HepG2 (cell line): ENCODE data around the gene HADHA. TPM values are rescaled to one million over a fixed set of nuclear protein-coding genes. Genes with fewer than 3 reads are reported as not detected.

Experiments used
- ATAC-seq: fragments of 200-7000 bp; cut with Tn5 transposase; 3 replicates; pipeline ENCODE4 v1.9.1; 2020; ENCODE audit warnings: mild to moderate bottlenecking, moderate library complexity
- BruUV-seq: library from RNA; stranded (reverse); fragments of 400-500 nt; replicated peaks from 2 replicates; lab custom pipeline; 2021; lab: Mats Ljungman, UMichigan
- CTCF ChIA-PET: fragments of 300-600 bp; formaldehyde crosslinking; extraction: SDS; loops from one replicate; lab custom pipeline; 2021; ENCODE audit warnings: low total read pairs, inconsistent platforms, low intra/inter-chr PET ratio; lab: Yijun Ruan, JAX
- POLR2A ChIA-PET: fragments of 350-600 bp; sonication (Branson Sonifier 250); formaldehyde crosslinking; loops from one replicate; lab custom pipeline; 2020; ENCODE audit warnings: antibody characterized with exemption, inconsistent platforms; lab: Yijun Ruan, JAX
- DNase-seq: peaks from one replicate; pipeline ENCODE4 v3.0.0-alpha.2; 2015; ENCODE audit warnings: low spot score
- FAIRE-seq: peaks from 3 replicates; lab custom pipeline; 2011; peaks lifted over from hg19 to GRCh38; lab: Jason Lieb, UNC
- H2AFZ ChIP-seq: one replicate; pipeline ENCODE4 v1.6.1; 2011; ENCODE audit warnings: low read length, inconsistent platforms
- H3K27ac ChIP-seq: fragments of 300-600 bp; 3 replicates; pipeline ENCODE4 v1.8.0; 2011; ENCODE audit warnings: mixed run types, mild to moderate bottlenecking, mixed read lengths, low read length, inconsistent platforms; ENCODE audit not compliant: insufficient read depth; ENCODE audit errors: extremely low read length
- H3K27me3 ChIP-seq, 2 experiments: fragments of 200-600 bp in 1 of 2; 2 replicates in 1 of 2; 3 replicates in 1 of 2; pipeline versions ENCODE4 v1.6.0 to v1.8.0; 2011; ENCODE audit warnings: low read length in 2 of 2, mild to moderate bottlenecking in 2 of 2, moderate library complexity in 2 of 2, inconsistent platforms in 1 of 2; ENCODE audit not compliant: insufficient read depth in 2 of 2, control insufficient read depth in 1 of 2
- H3K36me3 ChIP-seq, 2 experiments: fragments of 200-600 bp in 1 of 2; replicated peaks in 1 of 2; 2 replicates in 1 of 2; 3 replicates in 1 of 2; pipeline versions ENCODE4 v1.5.1 to v1.8.0; 2011; ENCODE audit warnings: low read length in 2 of 2, inconsistent platforms in 1 of 2; ENCODE audit not compliant: insufficient read depth in 2 of 2, control insufficient read depth in 1 of 2
- H3K4me1 ChIP-seq: 2 replicates; pipeline ENCODE4 v1.5.1; 2012; ENCODE audit warnings: low read length, inconsistent platforms; ENCODE audit not compliant: insufficient read depth
- H3K4me2 ChIP-seq: 2 replicates; pipeline ENCODE4 v1.6.0; 2011; ENCODE audit warnings: low read depth, low read length, inconsistent platforms
- H3K4me3 ChIP-seq, 3 experiments: fragments of 200-600 bp in 1 of 3; sonication (generic), shearing (Covaris generic) in 1 of 3; replicated peaks in 1 of 3; 2 replicates each; pipeline ENCODE4 v1.5.1; 2011 to 2016; ENCODE audit warnings: low read length in 3 of 3, inconsistent platforms in 2 of 3, low read depth in 2 of 3, mild to moderate bottlenecking in 2 of 3, control low read depth in 1 of 3, mixed read lengths in 1 of 3; ENCODE audit not compliant: insufficient read depth in 1 of 3
- H3K79me2 ChIP-seq: one replicate; pipeline ENCODE4 v1.6.1; 2011; ENCODE audit warnings: low read length, inconsistent platforms; ENCODE audit not compliant: insufficient read depth
- H3K9ac ChIP-seq: 2 replicates; pipeline ENCODE4 v1.6.0; 2011; ENCODE audit warnings: mild to moderate bottlenecking, low read depth, low read length, inconsistent platforms; ENCODE audit not compliant: insufficient read depth
- H3K9me3 ChIP-seq: 2 replicates; pipeline ENCODE4 v1.5.1; 2012; ENCODE audit warnings: mild to moderate bottlenecking, low read length
- H4K20me1 ChIP-seq: 2 replicates; pipeline ENCODE4 v1.6.0; 2011; ENCODE audit warnings: inconsistent platforms, mild to moderate bottlenecking, low read length, moderate library complexity; ENCODE audit not compliant: insufficient read depth
- AHR ChIP-seq: IDR thresholded peaks from 2 replicates; pipeline ENCODE4 v1.6.1; 2018; ENCODE audit warnings: missing genetic modification reagents, missing compliant biosample characterization
- BRF2 ChIP-seq: sonication (generic); formaldehyde crosslinking; IDR thresholded peaks from 2 replicates; pipeline ENCODE4 v1.8.1; 2022; ENCODE audit warnings: mild to moderate bottlenecking, missing genetic modification reagents
- ERF ChIP-seq: IDR thresholded peaks from 2 replicates; pipeline ENCODE4 v1.6.1; 2018; ENCODE audit warnings: missing biosample characterization, missing genetic modification reagents
- FOSL2 ChIP-seq: sonication (generic); formaldehyde crosslinking; IDR thresholded peaks from 2 replicates; pipeline ENCODE4 v1.4.0; 2020; ENCODE audit warnings: missing genetic modification reagents
- HOXD1 ChIP-seq: sonication (generic); formaldehyde crosslinking; IDR thresholded peaks from 2 replicates; pipeline ENCODE4 v1.5.0; 2020; ENCODE audit warnings: missing genetic modification reagents
- KLF9 ChIP-seq: IDR thresholded peaks from 2 replicates; pipeline ENCODE4 v1.6.1; 2016; ENCODE audit warnings: low read depth
- RORA ChIP-seq: sonication (generic); formaldehyde crosslinking; IDR thresholded peaks from 2 replicates; pipeline ENCODE4 v1.5.0; 2020; ENCODE audit warnings: mild to moderate bottlenecking, missing genetic modification reagents, moderate library complexity
- XRCC5 ChIP-seq: fragments of 200-400 bp; formaldehyde crosslinking; optimal IDR thresholded peaks from 2 replicates; pipeline ENCODE3; 2017; ENCODE audit warnings: mild to moderate bottlenecking, low read length
- ZBTB20 ChIP-seq: sonication (generic); formaldehyde crosslinking; IDR thresholded peaks from 2 replicates; pipeline ENCODE4 v1.8.1; 2023; ENCODE audit warnings: missing genetic modification reagents, low read depth, mild to moderate bottlenecking, borderline replicate concordance
- ZNF766 ChIP-seq: sonication (generic); formaldehyde crosslinking; IDR thresholded peaks from 2 replicates; pipeline ENCODE4 v1.5.0; 2020; ENCODE audit warnings: missing genetic modification reagents, borderline replicate concordance
- ZNF770 ChIP-seq: sonication (generic); formaldehyde crosslinking; IDR thresholded peaks from 2 replicates; pipeline ENCODE4 v1.5.0; 2020; ENCODE audit warnings: mild to moderate bottlenecking, missing genetic modification reagents
- ZNF792 ChIP-seq: IDR thresholded peaks from 2 replicates; pipeline ENCODE4 v1.6.1; 2016
- WGBS: methylation state at CpG from one replicate; pipeline ENCODE4 v1.1.6; 2017; ENCODE audit warnings: low lambda C conversion rate; 5-methylcytosine and 5-hydroxymethylcytosine counted together
- in situ Hi-C: cut with HindIII; loops from 2 replicates; pipeline ENCODE4 v1.10.0; 2017; ENCODE audit warnings: low pct_unique_long_range_greater_than_20kb; ENCODE audit not compliant: extremely low pct_ligation_motif_present
- intact Hi-C: fragments of 100-400 bp; cut with micrococcal nuclease; formaldehyde crosslinking; loops from one replicate; pipeline ENCODE4 v1.10.0; 2022; ENCODE audit not compliant: unreplicated experiment
- polyA plus RNA-seq, 8 experiments: library from polyadenylated mRNA; depleted of rRNA in 3 of 8; stranded (reverse) in 7 of 8; unstranded in 1 of 8; fragments of >200 nt; fragmentation: Illumina TruSeq in 4 of 8; extraction: Trizol in 4 of 8; gene quantifications; 2 replicates each; pipeline versions ENCODE4 v1.2.1 to v1.2.3, GENCODE V29; 2011 to 2016; ENCODE audit warnings: low read depth in 4 of 8, missing spikeins in 1 of 8, mixed read lengths in 1 of 8; ENCODE audit not compliant: insufficient read depth in 1 of 8
- total RNA-seq, 5 experiments: library from RNA; depleted of rRNA; stranded (reverse); fragments of >200 nt; fragmentation: Illumina TruSeq; extraction: Trizol; gene quantifications; 2 replicates each; pipeline ENCODE4 v1.2.3, GENCODE V29; 2016; ENCODE audit warnings: low read depth in 1 of 5

HADHA gene
- total and polyA plus RNA-seq, 2 of the 13 experiments (the other 11 are each of a cell fraction or from before 2014, with no cell fraction given) = 102 to 270 TPM

- TF ChIP-seq XRCC5 (peak; percentile 68), ZNF766 (CRISPR knock-in tag) (0 out of 2 replicates have a peak, but pooled peaks have one; percentile 33), BRF2 (no peak), HOXD1 (peak; percentile 77), ZNF792 (CRISPR knock-in tag) (peak; percentile 73), ZNF770 (peak; percentile 90), AHR (CRISPR knock-in tag) (peak; percentile 68; the same call in 1 of the 2 replicates), KLF9 (CRISPR knock-in tag) (0 out of 2 replicates have a peak, but pooled peaks have one; percentile 72), ERF (peak; percentile 94)
These were observed at the start of gene HADHA, which contains the start of gene HADHB (continued) for GRCh38 chr2:26244309-26245230.

GRCh38 chr2:26292646-26293045, 48.2 kb upstream of the HADHA start:
- Histone ChIP-seq H3K36me3 (peaks cover 1 to 4% of the 10 kb centered on the region in 2 experiments), H2AFZ (no peak overlapping the region), H3K79me2 (no peaks in the 10 kb centered on the region), H3K4me3 (no peak overlapping the region), H3K27me3 (no peaks in the 10 kb centered on the region; a peak in 1 of 5 replicates), H3K4me1 (peaks cover 22% of the 10 kb centered on the region; the same call in 1 of the 2 replicates), H3K9ac (no peak overlapping the region), H3K9me3 (no peaks in the 10 kb centered on the region), H3K4me2 (no peak overlapping the region), H3K27ac (no peak overlapping the region), H4K20me1 (no peaks in the 10 kb centered on the region)
- ATAC-seq = peak; percentile 77
- ChIA-PET CTCF (no interaction called here), POLR2A (interaction anchor here (1.0 to 1.2 kb wide), 2 partner anchors 48 to 1460 kb away, joined by 3 read pairs; partner anchors contain the start of genes HADHA and HADHB)
- in situ Hi-C loops (no loop called here), intact Hi-C loops (no loop called here)
- peak; percentile 45 for DNase-seq
- BruUV-seq = no TSS peak
- peak; percentile 70 for FAIRE-seq
- TF ChIP-seq ZBTB20 (CRISPR knock-in tag) (0 out of 2 replicates have a peak, but pooled peaks have one; percentile 58), RORA (CRISPR knock-in tag) (no peak), FOSL2 (CRISPR knock-in tag) (peak; percentile 59)
- WGBS = 40% methylated on average over 6 of the region's 6 CpGs
